AG04450 (cell line): ENCODE measurements around the gene YBX3. TPM values are rescaled to one million over a fixed set of nuclear protein-coding genes. Genes with fewer than 3 reads are reported as not detected.

ENCODE experiments used
- CTCF ChIA-PET: fragments of 300-600, 350-600 bp; formaldehyde crosslinking; extraction: SDS; loops from one replicate; lab custom pipeline; 2022; ENCODE audit warnings: antibody characterized with exemption, inconsistent platforms; lab: Charles Lee
- POLR2A ChIA-PET: fragments of 350-600 bp; formaldehyde crosslinking; extraction: SDS; loops from one replicate; lab custom pipeline; 2021; ENCODE audit warnings: antibody characterized with exemption, inconsistent platforms; lab: Yijun Ruan, JAX
- DNase-seq: peaks from one replicate; pipeline ENCODE4 v3.0.0-alpha.2; 2011; ENCODE audit warnings: low read depth, low spot score
- H3K27ac ChIP-seq: one replicate; pipeline ENCODE4 v1.5.1; 2012; ENCODE audit warnings: low read depth, low read length, control low read depth
- H3K27me3 ChIP-seq: one replicate; pipeline ENCODE4 v1.6.0; 2012; ENCODE audit warnings: low read length; ENCODE audit not compliant: control insufficient read depth, insufficient read depth
- H3K4me3 ChIP-seq: 2 replicates; pipeline ENCODE4 v1.5.1; 2011; ENCODE audit warnings: mild to moderate bottlenecking, low read depth, low read length, control low read depth
- H3K9me3 ChIP-seq: 2 replicates; pipeline ENCODE4 v1.5.1; 2012; ENCODE audit warnings: low read length; ENCODE audit not compliant: control insufficient read depth, insufficient read depth
- CTCF ChIP-seq: IDR thresholded peaks from 2 replicates; pipeline ENCODE4 v1.5.1; 2011; ENCODE audit warnings: low read depth, low read length, control low read depth, inconsistent platforms
- polyA minus RNA-seq: library from RNA; depleted of rRNA, polyadenylated mRNA; stranded (reverse); fragments of >200 nt; gene quantifications from 2 replicates; pipeline ENCODE4 v1.2.3, GENCODE V29; 2011; rRNA and poly(A)+ RNA removed
- polyA plus RNA-seq: library from polyadenylated mRNA; depleted of rRNA; stranded (reverse); fragments of >200 nt; gene quantifications from 2 replicates; pipeline ENCODE4 v1.2.3, GENCODE V29; 2011; rRNA removed

Gene YBX3
- polyA plus RNA-seq (95.6 and 99.2 TPM in 2 replicates), polyA minus RNA-seq (119 and 156 TPM in 2 replicates)

DNA sequence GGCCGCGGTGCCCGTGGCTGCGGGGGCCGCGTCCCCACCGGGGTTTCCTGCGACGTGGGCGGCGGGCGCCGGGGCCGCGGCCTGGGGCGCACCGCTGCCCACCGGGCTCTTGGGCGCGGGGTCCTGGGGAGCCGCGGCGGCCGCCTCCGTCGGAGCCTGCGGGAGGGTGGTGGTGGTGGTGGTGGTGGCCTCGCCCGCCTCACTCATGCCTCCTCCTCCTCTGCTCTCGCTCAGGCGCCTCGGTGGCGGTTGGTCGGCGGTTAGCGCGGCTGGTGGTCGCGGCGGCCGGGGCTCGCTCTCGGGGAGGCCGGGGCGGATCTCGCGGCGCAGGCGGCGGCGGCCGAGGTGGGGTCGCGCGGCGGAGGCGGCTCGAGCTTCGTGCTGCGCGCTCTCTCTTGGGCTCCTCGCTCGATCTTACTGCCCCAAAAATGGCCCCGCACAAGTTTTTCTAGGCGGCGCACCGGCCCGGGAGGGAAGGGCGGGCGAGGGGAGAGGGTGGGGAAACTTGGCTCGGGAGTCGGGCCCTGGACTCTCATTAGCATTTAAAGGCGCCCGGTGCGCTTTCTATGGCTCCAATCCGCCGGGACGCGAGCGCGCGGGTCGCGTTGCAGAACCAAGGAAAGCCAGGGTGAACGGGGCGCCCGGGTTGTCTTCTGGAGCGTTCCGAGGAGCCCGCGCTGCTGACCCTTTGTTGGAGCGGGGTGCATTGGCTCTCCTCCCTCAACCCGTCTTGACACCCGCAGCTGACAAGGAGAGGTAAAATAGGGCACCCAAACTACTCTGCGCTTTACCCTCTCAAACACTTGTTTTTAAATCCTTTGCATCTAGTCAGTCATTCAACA is at the start of gene YBX3:
Gene YBX3, minus strand, starts transcription at position 419 of the 842 bp plus-strand sequence. Its CDS starts 212 bp downstream, at position 207.
- Histone ChIP-seq H3K4me3 (peak within 1 kb of the TSS; percentile 91), H3K27ac (peak within 1 kb of the TSS; percentile 98), H3K9me3 (no peaks in the 10 kb centered on the region; the same call in 1 of the 2 replicates), H3K27me3 (no peaks in the 10 kb centered on the region)
- no peak for TF ChIP-seq CTCF
- ChIA-PET CTCF (interaction anchor here (3.0 kb wide), 1 partner anchor 27 kb away, joined by 19 read pairs; no protein-coding TSS in a partner anchor), POLR2A (interaction anchor here (0.7 to 1.9 kb wide), 4 partner anchors 27 to 455 kb away, joined by 3 to 5 read pairs (median 3); partner anchors contain the start of gene SMIM10L1)
- peak; percentile 41 for DNase-seq

GRCh38 chr12:10771132-10771733 is 48.1 kb upstream of the YBX3 start:
- Histone ChIP-seq H3K27me3 (peaks cover 6% of the 10 kb centered on the region), H3K27ac (no peak overlapping the region), H3K9me3 (no peaks in the 10 kb centered on the region), H3K4me3 (no peak overlapping the region)
- CTCF ChIA-PET, result interaction anchor here (0.6 to 10.5 kb wide), 22 partner anchors 8 to 1020 kb away, joined by 3 to 200 read pairs (median 4); partner anchors contain the start of gene SMIM10L1
- peak; percentile 65 for TF ChIP-seq CTCF
- peak; percentile 18 for DNase-seq
- POLR2A ChIA-PET, result no interaction called here

- ChIA-PET CTCF (interaction anchor here (0.6 to 2.2 kb wide), 5 partner anchors 10 to 727 kb away, joined by 4 to 16 read pairs (median 8); no protein-coding TSS in a partner anchor), POLR2A (no interaction called here)
- Histone ChIP-seq H3K27ac (no peak overlapping the region), H3K9me3 (peaks cover 8% of the 10 kb centered on the region; the same call in 1 of the 2 replicates), H3K27me3 (peaks cover 4% of the 10 kb centered on the region), H3K4me3 (no peak overlapping the region)
- TF ChIP-seq CTCF, result no peak
- DNase-seq, result no peak
Observed at GRCh38 chr12:10759657-10760056, 36.5 kb upstream of the YBX3 start.

DNA sequence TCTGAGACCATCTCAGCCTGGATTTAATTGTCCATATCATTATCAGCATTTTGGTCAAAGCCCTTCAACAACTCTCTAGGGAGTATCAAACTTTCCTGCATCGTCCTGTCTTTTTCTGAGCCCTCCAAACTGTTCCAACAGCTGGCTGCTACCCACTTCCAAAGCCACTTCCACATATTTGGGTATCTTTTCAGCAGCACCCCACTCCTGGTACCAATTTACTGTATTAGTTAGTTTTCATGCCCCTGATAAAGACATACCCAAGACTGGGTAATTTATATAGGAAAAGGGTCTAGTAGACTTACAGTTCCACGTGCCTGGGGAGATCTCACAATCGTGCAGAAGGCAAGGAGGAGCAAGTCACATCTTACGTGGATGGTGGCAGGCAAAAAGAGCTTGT is 33.1 kb upstream of the YBX3 start:
- H3K9me3 ChIP-seq, result peaks cover 8% of the 10 kb centered on the region; the same call in 1 of the 2 replicates
- TF ChIP-seq CTCF, result no peak
- H3K4me3 ChIP-seq, result no peak overlapping the region
- CTCF ChIA-PET, result no interaction called here
- DNase-seq, result no peak
- H3K27me3 ChIP-seq, result peaks cover 4% of the 10 kb centered on the region
- POLR2A ChIA-PET, result no interaction called here
- no peak overlapping the region for H3K27ac ChIP-seq
